ENCODE data around the gene TLX1.
A peak's percentile ranks its signal among the peaks of the same experiment; 100 is the strongest.

DNA sequence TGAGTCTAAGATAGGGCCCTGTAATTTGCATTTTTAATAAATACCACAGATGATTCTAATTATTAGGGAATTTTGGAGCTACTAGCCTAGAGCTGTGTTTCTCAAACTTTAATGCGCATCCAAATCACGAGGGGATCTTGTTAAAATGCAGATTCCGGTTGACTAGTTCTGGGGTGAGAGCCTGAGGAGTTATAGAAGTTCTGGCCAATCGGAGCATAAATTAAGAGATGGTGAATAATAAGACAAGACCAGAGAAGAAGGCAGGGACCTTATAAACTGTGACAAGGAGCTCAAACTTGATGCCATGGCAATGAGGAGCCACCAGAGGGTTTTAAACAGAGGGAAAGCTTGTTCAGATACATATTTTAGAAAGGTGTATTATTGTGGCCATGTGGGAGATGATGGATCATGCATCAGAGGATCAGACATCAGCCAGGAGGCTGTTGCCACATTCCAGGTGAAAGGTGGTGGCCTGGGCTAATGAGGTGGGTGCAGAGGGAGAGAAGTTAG, 29.7 kb upstream of the TLX1 start:
- TF ChIP-seq, protein P1, sequence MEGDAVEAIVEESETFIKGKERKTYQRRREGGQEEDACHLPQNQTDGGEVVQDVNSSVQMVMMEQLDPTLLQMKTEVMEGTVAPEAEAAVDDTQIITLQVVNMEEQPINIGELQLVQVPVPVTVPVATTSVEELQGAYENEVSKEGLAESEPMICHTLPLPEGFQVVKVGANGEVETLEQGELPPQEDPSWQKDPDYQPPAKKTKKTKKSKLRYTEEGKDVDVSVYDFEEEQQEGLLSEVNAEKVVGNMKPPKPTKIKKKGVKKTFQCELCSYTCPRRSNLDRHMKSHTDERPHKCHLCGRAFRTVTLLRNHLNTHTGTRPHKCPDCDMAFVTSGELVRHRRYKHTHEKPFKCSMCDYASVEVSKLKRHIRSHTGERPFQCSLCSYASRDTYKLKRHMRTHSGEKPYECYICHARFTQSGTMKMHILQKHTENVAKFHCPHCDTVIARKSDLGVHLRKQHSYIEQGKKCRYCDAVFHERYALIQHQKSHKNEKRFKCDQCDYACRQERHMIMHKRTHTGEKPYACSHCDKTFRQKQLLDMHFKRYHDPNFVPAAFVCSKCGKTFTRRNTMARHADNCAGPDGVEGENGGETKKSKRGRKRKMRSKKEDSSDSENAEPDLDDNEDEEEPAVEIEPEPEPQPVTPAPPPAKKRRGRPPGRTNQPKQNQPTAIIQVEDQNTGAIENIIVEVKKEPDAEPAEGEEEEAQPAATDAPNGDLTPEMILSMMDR (IDR thresholded peaks at IDR 0.05; ENCODE audit: low read depth, low read length): peak; percentile 8
- TF ChIP-seq MYC (IDR thresholded peaks at IDR 0.05; ENCODE audit: low read depth, low read length) (no peak), POLR2A (IDR thresholded peaks at IDR 0.05; ENCODE audit: extremely low read depth, insufficient read length) (no peak)

All from NB4 (cell line).